Endothelial cell of umbilical vein (primary cell): ENCODE results near the gene H3-3A.

ENCODE experiments used
- CTCF ChIP-seq, 2 donors: IDR thresholded peaks; 1 replicate in 1 of 2; 2 replicates in 1 of 2; pipeline ENCODE4 v1.5.1; 2011; ENCODE audit warnings: low read length in 2 of 2, mild to moderate bottlenecking in 2 of 2, moderate library complexity in 2 of 2, control low read depth in 1 of 2, inconsistent platforms in 1 of 2, low read depth in 1 of 2; ENCODE audit not compliant: insufficient read depth in 1 of 2; ENCODE audit errors: extremely low read depth in 1 of 2
- EZH2 ChIP-seq: IDR thresholded peaks from 2 replicates; pipeline ENCODE4 v1.6.1; 2012; ENCODE audit warnings: borderline replicate concordance, low read depth, mild to moderate bottlenecking, moderate library complexity, low read length, inconsistent platforms; ENCODE audit not compliant: severe bottlenecking
- MAX ChIP-seq: IDR thresholded peaks from 2 replicates; pipeline ENCODE4 v1.6.1; 2011; ENCODE audit not compliant: insufficient read depth, insufficient read length
- POLR2A ChIP-seq: IDR thresholded peaks from 2 replicates; pipeline ENCODE4 v1.6.1; 2012; ENCODE audit warnings: low read depth, mild to moderate bottlenecking, control low read depth, low read length

GRCh38 chr1:226051365-226051764 lies 11.2 kb upstream of the H3-3A start:
- TF ChIP-seq EZH2 (no peak), CTCF (IDR thresholded peaks at IDR 0.05; ENCODE audit: extremely low read depth in 1 of 2, insufficient read depth in 1 of 2, low read depth in 1 of 2, low read length in 2 of 2) (no peak), POLR2A (no peak), MAX (no peak)
